Left ventricle myocardium superior (tissue), 1 donor: ENCODE results near the gene IFT122. TPM values are rescaled to one million over a fixed set of nuclear protein-coding genes. Genes with fewer than 3 reads are reported as not detected.
"Not testable (repeated sequence)": the region's sequence is repeated elsewhere in the genome, so short reads cannot be mapped to it uniquely, and the experiment has no call there.

Experiments
- ATAC-seq: fragments of 200-7000 bp; cut with Tn5 transposase; one replicate; pipeline ENCODE4 v1.9.1; 2020; ENCODE audit warnings: mild to moderate bottlenecking, moderate library complexity
- DNase-seq: peaks from one replicate; pipeline ENCODE4 v3.0.0-alpha.2; 2020
- intact Hi-C: fragments of 100-400 bp; cut with micrococcal nuclease; formaldehyde crosslinking; loops from one replicate; pipeline ENCODE4 v1.11.0; 2022
- total RNA-seq: library from RNA; stranded (reverse); fragmentation: NEBNext Ultra II Directional; extraction: Animal tissue kit (Norgen Biotek cat#: 25700); gene quantifications from one replicate; pipeline ENCODE4 v1.2.1, GENCODE V29; 2021
- donor health status: DM: no; HTN: yes; CAD: no; lungs with severe emphysema.

IFT122 gene
- total RNA-seq, 1 donor from 2014 or later, result 16.8 TPM

GRCh38 chr3:129486664-129487035 is 46.6 kb downstream of the IFT122 start:
- ATAC-seq (no peak), DNase-seq (no peak)
- intact Hi-C loops, result no loop called here

- ATAC-seq, result no peak
- intact Hi-C loops, result no loop called here
- DNase-seq, result no peak
These were observed 47.3 kb downstream of the IFT122 start for GRCh38 chr3:129487183-129487867.

GRCh38 chr3:129487868-129488335 is 47.9 kb downstream of the IFT122 start:
- intact Hi-C loops, result not testable (repeated sequence)

GRCh38 chr3:129489258-129489657 is 49.2 kb downstream of the IFT122 start:
- DNase-seq, ATAC-seq, intact Hi-C loops: not testable (repeated sequence)

More at GRCh38 chr3:129487868-129488335, 47.9 kb downstream of the IFT122 start:
- DNase-seq, ATAC-seq: not testable (repeated sequence)

- ATAC-seq (peak; percentile 91), DNase-seq (peak; percentile 85)
- intact Hi-C loops, result loop anchor here (5.0 to 10.0 kb wide), 2 partner anchors 135 to 337 kb away; no protein-coding TSS in a partner anchor
These were observed 50.2 kb downstream of the IFT122 start for GRCh38 chr3:129490273-129490675.

- not testable (repeated sequence) for DNase-seq, ATAC-seq
- intact Hi-C loops, result loop anchor here (5.0 to 10.0 kb wide), 2 partner anchors 134 to 336 kb away; no protein-coding TSS in a partner anchor
These were observed 51.1 kb downstream of the IFT122 start for GRCh38 chr3:129491077-129491476.

- intact Hi-C loops, result loop anchor here (5.0 to 10.0 kb wide), 2 partner anchors 133 to 336 kb away; no protein-coding TSS in a partner anchor
- ATAC-seq, result no peak
- DNase-seq, result no peak
These were observed 51.8 kb downstream of the IFT122 start for GRCh38 chr3:129491794-129492193.

GRCh38 chr3:129492691-129493090 is 52.7 kb downstream of the IFT122 start:
- intact Hi-C loops, result loop anchor here (5.0 to 10.0 kb wide), 2 partner anchors 132 to 335 kb away; no protein-coding TSS in a partner anchor
- DNase-seq (no peak), ATAC-seq (no peak)

- no peak for DNase-seq
- ATAC-seq, result no peak
- intact Hi-C loops, result loop anchor here (5.0 to 10.0 kb wide), 2 partner anchors 132 to 334 kb away; no protein-coding TSS in a partner anchor
These were observed 53.2 kb downstream of the IFT122 start for GRCh38 chr3:129493206-129493605.

GRCh38 chr3:129494499-129494898 is 54.5 kb downstream of the IFT122 start:
- not testable (repeated sequence) for DNase-seq, ATAC-seq
- intact Hi-C loops, result loop anchor here (5.0 to 10.0 kb wide), 2 partner anchors 130 to 333 kb away; no protein-coding TSS in a partner anchor

- intact Hi-C loops, result loop anchor here (10.0 kb wide), 1 partner anchor 130 kb away; no protein-coding TSS in a partner anchor
- DNase-seq, result not testable (repeated sequence)
- ATAC-seq, result peak; percentile 11
These were observed 55.1 kb downstream of the IFT122 start for GRCh38 chr3:129495006-129495639.

- peak; percentile 64 for ATAC-seq
- intact Hi-C loops, result loop anchor here (10.0 kb wide), 1 partner anchor 127 kb away; no protein-coding TSS in a partner anchor
- not testable (repeated sequence) for DNase-seq
These were observed 57.9 kb downstream of the IFT122 start for GRCh38 chr3:129497876-129498275.

GRCh38 chr3:129498603-129499488 is 58.8 kb downstream of the IFT122 start:
- intact Hi-C loops, result loop anchor here (10.0 kb wide), 1 partner anchor 126 kb away; no protein-coding TSS in a partner anchor
- DNase-seq, ATAC-seq: not testable (repeated sequence)

- peak; percentile 66 for DNase-seq
- ATAC-seq, result peak; percentile 38
- intact Hi-C loops, result loop anchor here (10.0 kb wide), 1 partner anchor 125 kb away; no protein-coding TSS in a partner anchor
These were observed 59.7 kb downstream of the IFT122 start for GRCh38 chr3:129499604-129500333.

GRCh38 chr3:129500334-129500658 is 60.3 kb downstream of the IFT122 start:
- intact Hi-C loops, result no loop called here
- DNase-seq, result no peak
- ATAC-seq, result no peak

- no peak for DNase-seq
- intact Hi-C loops, result no loop called here
These were observed 61.6 kb downstream of the IFT122 start for GRCh38 chr3:129501630-129502029.

GRCh38 chr3:129502641-129503408 is 62.8 kb downstream of the IFT122 start:
- intact Hi-C loops, result no loop called here
- DNase-seq, result peak; percentile 68
- peak; percentile 52 for ATAC-seq

More at GRCh38 chr3:129501630-129502029, 61.6 kb downstream of the IFT122 start:
- ATAC-seq, result no peak
